GM10266 (cell line): ENCODE data around the gene MS4A14.

Experiments used
- DNase-seq: peaks from one replicate; pipeline ENCODE4 v3.0.0; 2012; ENCODE audit errors: extremely low spot score
- TF ChIP-seq, protein P1 (sequence below): IDR thresholded peaks from 2 replicates; pipeline ENCODE4 v1.5.1; 2012; ENCODE audit warnings: mild to moderate bottlenecking, low read depth; ENCODE audit not compliant: control insufficient read depth, insufficient read depth; ENCODE audit errors: missing control alignments

The MS4A14 gene, protein sequence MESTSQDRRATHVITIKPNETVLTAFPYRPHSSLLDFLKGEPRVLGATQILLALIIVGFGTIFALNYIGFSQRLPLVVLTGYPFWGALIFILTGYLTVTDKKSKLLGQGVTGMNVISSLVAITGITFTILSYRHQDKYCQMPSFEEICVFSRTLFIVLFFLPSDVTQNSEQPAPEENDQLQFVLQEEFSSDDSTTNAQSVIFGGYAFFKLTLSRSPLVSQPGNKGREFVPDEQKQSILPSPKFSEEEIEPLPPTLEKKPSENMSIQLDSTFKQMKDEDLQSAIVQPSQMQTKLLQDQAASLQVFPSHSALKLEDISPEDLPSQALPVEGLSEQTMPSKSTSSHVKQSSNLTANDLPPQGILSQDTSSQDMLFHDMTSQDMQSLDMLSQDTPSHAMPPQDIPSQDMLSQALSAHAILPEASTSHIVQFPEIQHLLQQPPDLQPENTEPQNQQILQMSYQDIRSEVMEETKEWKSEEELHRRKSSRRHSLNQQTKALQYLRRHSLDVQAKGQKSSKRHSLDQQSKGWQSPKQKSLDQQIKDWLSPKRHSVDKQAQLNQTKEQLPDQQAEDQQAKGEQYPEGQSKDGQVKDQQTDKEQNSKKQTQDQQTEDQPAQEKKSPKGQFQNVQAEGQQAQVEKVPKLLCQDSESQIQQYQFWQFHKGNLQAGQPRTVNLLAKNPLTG

DNA sequence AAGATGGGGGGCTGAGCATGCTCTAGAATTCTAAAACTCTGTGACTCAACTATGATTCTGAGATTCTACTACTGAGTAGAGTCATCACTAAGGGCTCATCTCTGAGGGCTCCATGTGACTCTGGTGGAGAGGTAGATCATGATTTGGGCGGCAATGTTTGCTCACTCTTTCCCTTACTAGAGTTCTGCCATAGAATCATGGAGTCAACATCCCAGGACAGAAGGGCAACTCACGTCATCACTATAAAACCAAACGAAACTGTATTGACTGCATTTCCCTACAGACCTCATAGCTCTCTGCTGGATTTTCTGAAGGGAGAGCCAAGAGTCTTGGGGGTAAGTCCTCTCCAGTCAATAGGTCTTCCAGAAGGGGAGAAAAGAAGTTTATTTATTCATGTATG lies at the start of gene MS4A14:
Gene MS4A14, plus strand, starts transcription at position 78 of the 400 bp plus-strand sequence. Its CDS starts 120 bp downstream, at position 198.
- TF ChIP-seq, protein P1, sequence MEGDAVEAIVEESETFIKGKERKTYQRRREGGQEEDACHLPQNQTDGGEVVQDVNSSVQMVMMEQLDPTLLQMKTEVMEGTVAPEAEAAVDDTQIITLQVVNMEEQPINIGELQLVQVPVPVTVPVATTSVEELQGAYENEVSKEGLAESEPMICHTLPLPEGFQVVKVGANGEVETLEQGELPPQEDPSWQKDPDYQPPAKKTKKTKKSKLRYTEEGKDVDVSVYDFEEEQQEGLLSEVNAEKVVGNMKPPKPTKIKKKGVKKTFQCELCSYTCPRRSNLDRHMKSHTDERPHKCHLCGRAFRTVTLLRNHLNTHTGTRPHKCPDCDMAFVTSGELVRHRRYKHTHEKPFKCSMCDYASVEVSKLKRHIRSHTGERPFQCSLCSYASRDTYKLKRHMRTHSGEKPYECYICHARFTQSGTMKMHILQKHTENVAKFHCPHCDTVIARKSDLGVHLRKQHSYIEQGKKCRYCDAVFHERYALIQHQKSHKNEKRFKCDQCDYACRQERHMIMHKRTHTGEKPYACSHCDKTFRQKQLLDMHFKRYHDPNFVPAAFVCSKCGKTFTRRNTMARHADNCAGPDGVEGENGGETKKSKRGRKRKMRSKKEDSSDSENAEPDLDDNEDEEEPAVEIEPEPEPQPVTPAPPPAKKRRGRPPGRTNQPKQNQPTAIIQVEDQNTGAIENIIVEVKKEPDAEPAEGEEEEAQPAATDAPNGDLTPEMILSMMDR = no peak
- no peak for DNase-seq

DNA sequence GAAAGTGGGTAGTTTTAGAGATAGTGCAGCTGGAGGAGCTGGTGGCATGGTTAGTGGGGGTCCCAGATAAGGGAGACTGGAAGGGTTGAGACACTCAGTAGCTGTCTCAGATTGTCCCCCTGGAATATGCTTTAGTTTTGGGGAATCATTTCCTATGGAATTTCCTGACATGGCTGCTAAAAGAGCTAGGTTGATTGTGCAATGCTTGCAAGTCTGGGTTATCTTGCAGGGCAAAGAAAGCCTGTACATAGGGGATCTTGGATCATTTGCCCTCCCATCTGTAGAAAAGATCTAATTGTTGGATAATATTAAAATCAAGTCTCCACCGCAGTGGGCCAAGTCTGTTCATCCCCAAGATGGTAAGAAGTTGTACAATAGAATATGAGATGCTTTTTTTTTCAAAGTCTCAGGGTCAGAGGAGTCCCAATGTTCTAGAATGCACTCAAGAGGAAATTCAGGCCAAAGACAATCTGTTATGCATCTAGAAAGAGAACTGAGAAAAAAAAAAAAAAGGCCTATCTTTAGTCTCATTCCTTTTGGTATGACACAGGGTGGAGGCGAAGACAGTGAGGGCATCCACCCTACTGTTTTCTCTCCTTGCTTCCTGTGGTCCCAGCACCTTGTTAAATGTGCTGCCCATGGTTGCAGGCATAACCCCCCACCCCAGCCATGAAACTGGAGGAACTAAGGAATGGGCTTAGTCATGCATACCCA lies 49.0 kb upstream of the MS4A14 start:
- no peak for DNase-seq
- TF ChIP-seq, protein P1 = no peak

DNA sequence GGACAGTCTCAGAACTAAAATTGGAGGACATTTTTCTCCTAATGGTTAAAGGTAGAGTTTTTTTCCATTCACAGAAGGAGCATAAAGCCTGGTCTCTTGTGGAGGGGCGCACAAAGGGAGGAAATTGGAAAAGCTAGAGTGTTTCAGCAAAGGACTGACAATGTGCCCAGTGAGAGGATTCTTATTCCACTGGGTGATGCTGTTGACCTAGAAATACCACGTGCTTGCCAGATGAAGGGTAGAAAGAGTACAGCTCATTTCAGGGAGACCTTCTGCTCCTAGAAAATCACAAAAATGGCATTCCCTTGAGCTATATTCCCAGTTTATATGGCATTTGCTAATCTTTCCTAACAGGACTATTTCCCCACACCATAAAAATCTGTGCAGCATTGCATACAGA lies 48.1 kb upstream of the MS4A14 start:
- DNase-seq = no peak
- TF ChIP-seq, protein P1 = peak; percentile 38

DNA sequence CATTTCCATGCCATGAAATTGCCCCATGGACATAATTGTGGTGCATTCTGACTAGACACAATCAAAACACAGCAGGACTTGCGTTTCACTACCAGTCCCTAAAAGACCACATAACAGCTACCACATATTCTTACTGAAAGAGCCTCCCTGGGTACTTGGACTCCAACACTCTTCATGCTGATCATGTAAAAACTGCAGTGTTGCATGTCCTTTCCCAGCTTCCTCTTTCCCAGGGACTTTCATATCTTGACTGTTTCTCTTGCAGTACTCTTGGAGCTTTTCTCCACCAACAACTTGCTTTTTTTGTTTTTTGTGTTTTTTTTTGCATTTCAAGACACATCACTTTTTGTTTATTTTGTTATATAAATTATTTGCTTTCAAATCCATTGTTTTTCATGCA lies 46.3 kb upstream of the MS4A14 start:
- TF ChIP-seq, protein P1 = no peak
- DNase-seq = no peak

DNA sequence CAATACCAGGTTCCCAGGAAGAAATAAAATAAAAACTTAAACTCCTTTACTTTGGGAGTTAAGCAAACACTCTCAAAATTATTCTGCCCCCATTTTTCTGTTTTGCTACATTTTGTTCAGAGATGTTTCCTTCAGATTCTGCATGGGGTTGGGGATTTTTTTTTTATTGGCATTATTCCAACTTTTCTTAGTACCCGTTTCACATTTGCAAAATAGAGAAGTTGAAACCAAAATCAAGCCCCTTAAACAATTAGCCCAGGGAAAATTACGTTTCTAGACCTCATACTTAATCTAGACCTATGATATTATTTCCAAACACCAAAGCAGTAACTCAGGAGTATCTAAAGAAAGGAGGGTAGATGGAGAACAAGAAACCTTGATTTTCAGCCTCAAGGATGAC lies 38.5 kb upstream of the MS4A14 start:
- TF ChIP-seq, protein P1 = no peak
- DNase-seq = no peak

DNA sequence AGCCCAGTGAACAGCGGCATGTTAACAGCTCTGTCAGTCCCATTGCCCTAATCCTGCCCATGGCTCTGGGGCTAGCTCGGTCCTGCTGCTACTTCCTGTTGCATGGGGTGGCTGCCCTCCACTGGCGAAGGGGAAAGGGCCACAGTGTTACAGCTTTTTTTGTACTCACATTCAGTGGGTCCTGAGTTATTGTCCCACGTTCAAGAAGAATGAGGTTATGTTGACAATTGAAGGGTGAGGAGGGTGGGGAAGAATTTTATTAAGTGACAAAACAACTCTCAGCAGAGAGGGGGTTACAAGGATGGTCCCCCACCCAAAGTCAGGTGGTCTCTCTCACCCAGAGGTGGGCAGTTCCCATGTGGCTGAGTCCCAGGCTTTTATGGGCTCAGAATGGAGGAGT lies 35.6 kb upstream of the MS4A14 start:
- TF ChIP-seq, protein P1 = no peak
- DNase-seq = no peak

DNA sequence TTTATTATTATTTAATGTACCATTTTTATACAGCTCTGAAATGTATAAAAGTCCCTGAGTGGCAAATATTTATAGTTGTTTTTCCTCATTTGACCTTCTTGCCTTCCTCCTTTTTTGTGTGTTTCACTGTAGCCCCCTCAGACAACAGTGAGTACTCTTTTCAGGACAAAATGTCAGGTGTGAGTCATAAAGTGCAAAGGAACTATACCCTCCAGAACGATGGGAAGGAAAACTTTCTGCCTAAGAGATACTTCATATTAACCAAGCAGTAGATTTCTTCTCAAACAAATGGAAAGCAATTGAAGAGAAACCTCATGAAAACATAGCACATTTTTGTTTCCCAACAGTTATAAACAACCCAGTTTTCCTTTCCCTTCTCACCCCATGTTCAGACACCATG lies 34.0 kb upstream of the MS4A14 start:
- TF ChIP-seq, protein P1 = no peak
- no peak for DNase-seq
